HepG2 (cell line): ENCODE results near the gene UBC. TPM values are rescaled to one million over a fixed set of nuclear protein-coding genes. Genes with fewer than 3 reads are reported as not detected.
A peak's percentile ranks its signal among the peaks of the same experiment; 100 is the strongest.

Experiments used
- AGO2 ChIP-seq: fragments of 200-400 bp; formaldehyde crosslinking; optimal IDR thresholded peaks from 2 replicates; pipeline ENCODE3; 2017; ENCODE audit warnings: mild to moderate bottlenecking, low read depth, low read length, moderate library complexity
- ARNT ChIP-seq: fragments of 450-650 bp; IDR thresholded peaks from 2 replicates; pipeline ENCODE4 v1.6.1; 2017
- BHLHE40 ChIP-seq: IDR thresholded peaks from 2 replicates; pipeline ENCODE4 v1.6.1; 2011; ENCODE audit warnings: low read length, improper control_type of control experiment
- CAMTA2 ChIP-seq: sonication (generic); formaldehyde crosslinking; IDR thresholded peaks from 2 replicates; pipeline ENCODE4 v1.4.0; 2020; ENCODE audit warnings: mild to moderate bottlenecking, missing genetic modification reagents, borderline replicate concordance
- DPF2 ChIP-seq: sonication (generic); formaldehyde crosslinking; IDR thresholded peaks from 2 replicates; pipeline ENCODE4 v1.4.0; 2020; ENCODE audit warnings: mild to moderate bottlenecking, low read depth, missing genetic modification reagents, borderline replicate concordance
- GZF1 ChIP-seq: sonication (generic); formaldehyde crosslinking; IDR thresholded peaks from 2 replicates; pipeline ENCODE4 v1.5.1; 2020; ENCODE audit warnings: mild to moderate bottlenecking, missing genetic modification reagents
- SRY ChIP-seq: sonication (generic); formaldehyde crosslinking; IDR thresholded peaks from 2 replicates; pipeline ENCODE4 v1.8.0; 2022; ENCODE audit warnings: mild to moderate bottlenecking, missing genetic modification reagents
- THYN1 ChIP-seq: sonication (generic); formaldehyde crosslinking; IDR thresholded peaks from 2 replicates; pipeline ENCODE4 v1.8.1; 2023; ENCODE audit warnings: low read depth, mild to moderate bottlenecking, moderate library complexity, missing genetic modification reagents, borderline replicate concordance
- TMF1 ChIP-seq: sonication (generic); formaldehyde crosslinking; IDR thresholded peaks from 2 replicates; pipeline ENCODE4 v1.8.1; 2022; ENCODE audit warnings: low read depth, missing genetic modification reagents
- ZBTB3 ChIP-seq: sonication (generic); formaldehyde crosslinking; IDR thresholded peaks from 2 replicates; pipeline ENCODE4 v1.4.0; 2020; ENCODE audit warnings: low read depth, mild to moderate bottlenecking, moderate library complexity, missing genetic modification reagents, borderline replicate concordance
- ZNF17 ChIP-seq: sonication (generic); formaldehyde crosslinking; IDR thresholded peaks from 2 replicates; pipeline ENCODE4 v1.5.0; 2020; ENCODE audit warnings: mild to moderate bottlenecking, missing genetic modification reagents
- ZNF432 ChIP-seq: sonication (generic); formaldehyde crosslinking; IDR thresholded peaks from 2 replicates; pipeline ENCODE4 v1.5.0; 2020; ENCODE audit warnings: missing genetic modification reagents, mild to moderate bottlenecking, borderline replicate concordance
- polyA plus RNA-seq, 8 experiments: library from polyadenylated mRNA; depleted of rRNA in 3 of 8; stranded (reverse) in 7 of 8; unstranded in 1 of 8; fragments of >200 nt; fragmentation: Illumina TruSeq in 4 of 8; extraction: Trizol in 4 of 8; gene quantifications; 2 replicates each; pipeline versions ENCODE4 v1.2.1 to v1.2.3, GENCODE V29; 2011 to 2016; ENCODE audit warnings: low read depth in 4 of 8, missing spikeins in 1 of 8, mixed read lengths in 1 of 8; ENCODE audit not compliant: insufficient read depth in 1 of 8
- total RNA-seq, 5 experiments: library from RNA; depleted of rRNA; stranded (reverse); fragments of >200 nt; fragmentation: Illumina TruSeq; extraction: Trizol; gene quantifications; 2 replicates each; pipeline ENCODE4 v1.2.3, GENCODE V29; 2016; ENCODE audit warnings: low read depth in 1 of 5
- TF ChIP-seq, protein P1 (sequence below): sonication (generic); formaldehyde crosslinking; IDR thresholded peaks from 2 replicates; pipeline ENCODE4 v1.8.0; 2023; ENCODE audit warnings: mild to moderate bottlenecking, missing genetic modification reagents
- TF ChIP-seq, protein P2 (sequence below): sonication (generic); formaldehyde crosslinking; IDR thresholded peaks from 2 replicates; pipeline ENCODE4 v1.4.0; 2020; ENCODE audit warnings: missing genetic modification reagents
- TF ChIP-seq, protein P3 (sequence below): sonication (generic); formaldehyde crosslinking; IDR thresholded peaks from 2 replicates; pipeline ENCODE4 v1.4.0; 2020; ENCODE audit warnings: missing genetic modification reagents, borderline replicate concordance
- TF ChIP-seq, protein P4 (sequence below): sonication (generic); formaldehyde crosslinking; IDR thresholded peaks from 2 replicates; pipeline ENCODE4 v1.4.0; 2020; ENCODE audit warnings: missing genetic modification reagents
- TF ChIP-seq, protein P5 (sequence below): sonication (generic); formaldehyde crosslinking; IDR thresholded peaks from 2 replicates; pipeline ENCODE4 v1.4.0; 2020; ENCODE audit warnings: missing genetic modification reagents
- TF ChIP-seq, protein P6 (sequence below): sonication (generic); formaldehyde crosslinking; IDR thresholded peaks from 2 replicates; pipeline ENCODE4 v1.8.0; 2022; ENCODE audit warnings: missing genetic modification reagents, mild to moderate bottlenecking, borderline replicate concordance

The UBC gene
- total and polyA plus RNA-seq, 2 of the 13 experiments (the other 11 are each of a cell fraction or from before 2014, with no cell fraction given) = 805 to 1,432 TPM

DNA sequence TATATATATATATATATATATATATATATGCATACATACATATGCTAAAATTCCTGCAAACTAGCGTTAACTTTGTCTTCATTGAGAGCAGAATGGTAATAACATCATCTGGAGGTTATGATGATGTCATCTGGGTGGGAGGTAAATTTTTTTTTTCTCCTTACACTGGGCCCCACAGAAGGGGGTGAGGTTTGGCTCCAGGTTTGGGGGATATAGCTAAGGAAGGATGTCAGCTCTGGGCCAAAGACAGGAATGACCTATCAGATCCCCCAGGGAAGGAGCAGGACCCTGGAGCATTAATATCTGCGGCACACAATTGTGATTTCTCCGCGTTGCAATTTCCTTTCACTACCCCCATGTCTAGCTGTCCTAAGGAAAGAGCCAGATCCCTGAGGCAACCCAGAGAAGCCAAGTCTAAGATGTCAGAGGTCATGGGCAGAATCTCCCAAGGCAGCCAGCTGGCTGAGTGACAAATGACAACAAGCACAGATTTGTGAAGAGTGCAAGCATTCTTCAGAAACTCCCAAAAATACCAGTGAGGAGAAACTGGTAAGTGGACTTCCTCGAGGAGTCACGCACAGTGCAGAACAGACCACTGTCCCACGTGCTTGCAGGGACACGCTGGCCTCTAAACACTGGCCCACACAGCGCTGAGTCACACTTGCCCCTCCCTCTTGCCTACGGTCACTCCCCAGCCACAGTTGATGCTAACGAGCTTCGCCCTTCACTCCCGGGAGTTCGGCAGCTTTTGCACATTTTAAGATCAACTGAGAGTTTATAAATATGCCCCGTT is 9.9 kb downstream of the UBC start (continued):
- TF ChIP-seq, protein P1, sequence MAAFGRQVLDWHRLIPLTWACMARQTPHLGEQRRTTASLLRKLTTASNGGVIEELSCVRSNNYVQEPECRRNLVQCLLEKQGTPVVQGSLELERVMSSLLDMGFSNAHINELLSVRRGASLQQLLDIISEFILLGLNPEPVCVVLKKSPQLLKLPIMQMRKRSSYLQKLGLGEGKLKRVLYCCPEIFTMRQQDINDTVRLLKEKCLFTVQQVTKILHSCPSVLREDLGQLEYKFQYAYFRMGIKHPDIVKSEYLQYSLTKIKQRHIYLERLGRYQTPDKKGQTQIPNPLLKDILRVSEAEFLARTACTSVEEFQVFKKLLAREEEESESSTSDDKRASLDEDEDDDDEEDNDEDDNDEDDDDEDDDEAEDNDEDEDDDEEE (CRISPR knock-in tag) = no peak
- TF ChIP-seq THYN1 (CRISPR knock-in tag) (no peak), GZF1 (no peak), ZNF432 (CRISPR knock-in tag) (no peak), ZNF17 (CRISPR knock-in tag) (no peak), SRY (CRISPR knock-in tag) (no peak), TMF1 (CRISPR knock-in tag) (no peak), CAMTA2 (CRISPR knock-in tag) (no peak), ARNT (no peak), AGO2 (no peak), ZBTB3 (CRISPR knock-in tag) (no peak; the same call in 1 of the 2 replicates), BHLHE40 (0 out of 2 replicates have a peak, but pooled peaks have one; percentile 48), DPF2 (no peak)
- TF ChIP-seq, protein P2, sequence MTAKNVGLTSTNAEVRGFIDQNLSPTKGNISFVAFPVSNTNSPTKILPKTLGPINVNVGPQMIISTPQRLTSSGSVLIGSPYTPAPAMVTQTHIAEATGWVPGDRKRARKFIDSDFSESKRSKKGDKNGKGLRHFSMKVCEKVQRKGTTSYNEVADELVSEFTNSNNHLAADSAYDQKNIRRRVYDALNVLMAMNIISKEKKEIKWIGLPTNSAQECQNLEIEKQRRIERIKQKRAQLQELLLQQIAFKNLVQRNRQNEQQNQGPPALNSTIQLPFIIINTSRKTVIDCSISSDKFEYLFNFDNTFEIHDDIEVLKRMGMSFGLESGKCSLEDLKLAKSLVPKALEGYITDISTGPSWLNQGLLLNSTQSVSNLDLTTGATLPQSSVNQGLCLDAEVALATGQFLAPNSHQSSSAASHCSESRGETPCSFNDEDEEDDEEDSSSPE (CRISPR knock-in tag) = peak; percentile 80
- TF ChIP-seq, protein P3, sequence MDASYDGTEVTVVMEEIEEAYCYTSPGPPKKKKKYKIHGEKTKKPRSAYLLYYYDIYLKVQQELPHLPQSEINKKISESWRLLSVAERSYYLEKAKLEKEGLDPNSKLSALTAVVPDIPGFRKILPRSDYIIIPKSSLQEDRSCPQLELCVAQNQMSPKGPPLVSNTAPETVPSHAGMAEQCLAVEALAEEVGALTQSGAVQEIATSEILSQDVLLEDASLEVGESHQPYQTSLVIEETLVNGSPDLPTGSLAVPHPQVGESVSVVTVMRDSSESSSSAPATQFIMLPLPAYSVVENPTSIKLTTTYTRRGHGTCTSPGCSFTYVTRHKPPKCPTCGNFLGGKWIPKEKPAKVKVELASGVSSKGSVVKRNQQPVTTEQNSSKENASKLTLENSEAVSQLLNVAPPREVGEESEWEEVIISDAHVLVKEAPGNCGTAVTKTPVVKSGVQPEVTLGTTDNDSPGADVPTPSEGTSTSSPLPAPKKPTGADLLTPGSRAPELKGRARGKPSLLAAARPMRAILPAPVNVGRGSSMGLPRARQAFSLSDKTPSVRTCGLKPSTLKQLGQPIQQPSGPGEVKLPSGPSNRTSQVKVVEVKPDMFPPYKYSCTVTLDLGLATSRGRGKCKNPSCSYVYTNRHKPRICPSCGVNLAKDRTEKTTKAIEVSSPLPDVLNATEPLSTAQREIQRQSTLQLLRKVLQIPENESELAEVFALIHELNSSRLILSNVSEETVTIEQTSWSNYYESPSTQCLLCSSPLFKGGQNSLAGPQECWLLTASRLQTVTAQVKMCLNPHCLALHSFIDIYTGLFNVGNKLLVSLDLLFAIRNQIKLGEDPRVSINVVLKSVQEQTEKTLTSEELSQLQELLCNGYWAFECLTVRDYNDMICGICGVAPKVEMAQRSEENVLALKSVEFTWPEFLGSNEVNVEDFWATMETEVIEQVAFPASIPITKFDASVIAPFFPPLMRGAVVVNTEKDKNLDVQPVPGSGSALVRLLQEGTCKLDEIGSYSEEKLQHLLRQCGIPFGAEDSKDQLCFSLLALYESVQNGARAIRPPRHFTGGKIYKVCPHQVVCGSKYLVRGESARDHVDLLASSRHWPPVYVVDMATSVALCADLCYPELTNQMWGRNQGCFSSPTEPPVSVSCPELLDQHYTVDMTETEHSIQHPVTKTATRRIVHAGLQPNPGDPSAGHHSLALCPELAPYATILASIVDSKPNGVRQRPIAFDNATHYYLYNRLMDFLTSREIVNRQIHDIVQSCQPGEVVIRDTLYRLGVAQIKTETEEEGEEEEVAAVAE (CRISPR knock-in tag) = peak; percentile 73; the same call in 1 of the 2 replicates
- TF ChIP-seq, protein P4, sequence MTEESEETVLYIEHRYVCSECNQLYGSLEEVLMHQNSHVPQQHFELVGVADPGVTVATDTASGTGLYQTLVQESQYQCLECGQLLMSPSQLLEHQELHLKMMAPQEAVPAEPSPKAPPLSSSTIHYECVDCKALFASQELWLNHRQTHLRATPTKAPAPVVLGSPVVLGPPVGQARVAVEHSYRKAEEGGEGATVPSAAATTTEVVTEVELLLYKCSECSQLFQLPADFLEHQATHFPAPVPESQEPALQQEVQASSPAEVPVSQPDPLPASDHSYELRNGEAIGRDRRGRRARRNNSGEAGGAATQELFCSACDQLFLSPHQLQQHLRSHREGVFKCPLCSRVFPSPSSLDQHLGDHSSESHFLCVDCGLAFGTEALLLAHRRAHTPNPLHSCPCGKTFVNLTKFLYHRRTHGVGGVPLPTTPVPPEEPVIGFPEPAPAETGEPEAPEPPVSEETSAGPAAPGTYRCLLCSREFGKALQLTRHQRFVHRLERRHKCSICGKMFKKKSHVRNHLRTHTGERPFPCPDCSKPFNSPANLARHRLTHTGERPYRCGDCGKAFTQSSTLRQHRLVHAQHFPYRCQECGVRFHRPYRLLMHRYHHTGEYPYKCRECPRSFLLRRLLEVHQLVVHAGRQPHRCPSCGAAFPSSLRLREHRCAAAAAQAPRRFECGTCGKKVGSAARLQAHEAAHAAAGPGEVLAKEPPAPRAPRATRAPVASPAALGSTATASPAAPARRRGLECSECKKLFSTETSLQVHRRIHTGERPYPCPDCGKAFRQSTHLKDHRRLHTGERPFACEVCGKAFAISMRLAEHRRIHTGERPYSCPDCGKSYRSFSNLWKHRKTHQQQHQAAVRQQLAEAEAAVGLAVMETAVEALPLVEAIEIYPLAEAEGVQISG (CRISPR knock-in tag) = peak; percentile 72
- TF ChIP-seq, protein P5, sequence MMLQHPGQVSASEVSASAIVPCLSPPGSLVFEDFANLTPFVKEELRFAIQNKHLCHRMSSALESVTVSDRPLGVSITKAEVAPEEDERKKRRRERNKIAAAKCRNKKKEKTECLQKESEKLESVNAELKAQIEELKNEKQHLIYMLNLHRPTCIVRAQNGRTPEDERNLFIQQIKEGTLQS (CRISPR knock-in tag) = peak; percentile 88
- TF ChIP-seq, protein P6, sequence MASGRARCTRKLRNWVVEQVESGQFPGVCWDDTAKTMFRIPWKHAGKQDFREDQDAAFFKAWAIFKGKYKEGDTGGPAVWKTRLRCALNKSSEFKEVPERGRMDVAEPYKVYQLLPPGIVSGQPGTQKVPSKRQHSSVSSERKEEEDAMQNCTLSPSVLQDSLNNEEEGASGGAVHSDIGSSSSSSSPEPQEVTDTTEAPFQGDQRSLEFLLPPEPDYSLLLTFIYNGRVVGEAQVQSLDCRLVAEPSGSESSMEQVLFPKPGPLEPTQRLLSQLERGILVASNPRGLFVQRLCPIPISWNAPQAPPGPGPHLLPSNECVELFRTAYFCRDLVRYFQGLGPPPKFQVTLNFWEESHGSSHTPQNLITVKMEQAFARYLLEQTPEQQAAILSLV (CRISPR knock-in tag) = peak; percentile 74
